Measurements from ENCODE around the gene YY1. TPM values are rescaled to one million over a fixed set of nuclear protein-coding genes. Genes with fewer than 3 reads are reported as not detected.
"Not testable (repeated sequence)": the region's sequence is repeated elsewhere in the genome, so short reads cannot be mapped to it uniquely, and the experiment has no call there.

YY1 gene
- total RNA-seq, 1 donor from 2014 or later = 89.0 TPM

DNA sequence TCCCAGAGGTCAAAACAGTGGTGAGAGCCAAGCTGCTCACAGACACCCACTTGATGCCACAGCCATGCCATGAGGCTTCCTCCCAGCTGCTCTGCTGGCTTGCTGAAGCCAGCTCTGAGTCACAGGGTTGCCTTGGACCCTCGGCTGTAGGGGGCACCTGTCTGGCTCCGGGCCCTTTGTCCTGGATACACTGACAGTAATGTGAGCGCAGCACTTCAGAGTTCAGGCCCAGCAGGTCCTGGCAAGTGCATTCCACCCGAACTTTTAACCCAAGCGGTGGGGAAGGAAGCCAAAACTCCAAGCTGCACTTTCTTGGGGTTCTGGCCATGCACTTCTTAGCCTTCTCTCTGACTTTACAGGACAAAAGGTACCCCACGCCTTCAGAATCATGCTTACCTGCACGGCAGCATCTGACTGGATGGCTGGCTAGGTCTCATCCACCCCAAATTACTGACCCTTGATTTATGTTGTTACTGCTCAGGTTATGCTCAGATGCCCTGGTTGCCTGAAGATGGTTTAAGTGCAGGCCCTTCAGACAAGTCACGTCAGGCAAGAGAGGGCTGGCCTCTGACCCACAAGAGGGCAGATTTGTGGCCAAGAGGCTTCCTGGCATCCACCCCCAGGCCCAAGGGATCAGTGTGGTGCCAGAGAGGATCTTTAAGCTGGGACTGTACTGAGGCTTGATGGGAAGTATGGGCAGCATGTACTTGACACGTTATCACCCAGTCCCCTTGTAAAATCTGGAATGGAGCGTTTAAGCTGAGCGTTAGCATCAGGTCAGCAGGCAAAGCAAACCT, 42.5 kb downstream of the YY1 start:
- DNase-seq (ENCODE audit: low spot score in 2 of 2, unreplicated experiment in 2 of 2) = no peak
- Mint-ChIP-seq H3K27me3 (ENCODE audit: low read depth) (no peaks in the 10 kb centered on the region), H3K36me3 (no peaks in the 10 kb centered on the region), H3K9me3 (no peaks in the 10 kb centered on the region), H3K4me3 (no peak overlapping the region), H3K4me1 (peaks cover 8% of the 10 kb centered on the region), H3K27ac (peak overlapping the region; percentile 18)
- no peak for TF ChIP-seq CTCF (IDR thresholded peaks at IDR 0.05; ENCODE audit: unreplicated experiment)

DNA sequence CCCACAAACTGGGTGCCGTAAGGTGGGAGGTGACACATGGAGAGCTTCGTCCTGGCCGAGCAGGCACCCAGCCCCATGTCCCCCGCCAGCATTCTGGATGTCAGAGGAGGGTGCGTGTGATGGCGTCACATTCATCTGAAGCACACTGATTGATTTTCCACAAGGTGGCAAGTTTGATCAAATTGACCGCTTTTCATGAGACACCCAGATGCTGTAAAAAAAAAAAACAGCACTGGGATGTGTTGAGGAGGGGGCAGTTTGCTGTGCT, 43.1 kb downstream of the YY1 start:
- no peak overlapping the region for H3K4me3 Mint-ChIP-seq
- DNase-seq (ENCODE audit: low spot score in 2 of 2, unreplicated experiment in 2 of 2) = no peak
- no peaks in the 10 kb centered on the region for H3K36me3 Mint-ChIP-seq
- no peaks in the 10 kb centered on the region for H3K27me3 Mint-ChIP-seq (ENCODE audit: low read depth)
- peaks cover 8% of the 10 kb centered on the region for H3K4me1 Mint-ChIP-seq
- no peaks in the 10 kb centered on the region for H3K9me3 Mint-ChIP-seq
- no peak for TF ChIP-seq CTCF (IDR thresholded peaks at IDR 0.05; ENCODE audit: unreplicated experiment)
- H3K27ac Mint-ChIP-seq = peak overlapping the region; percentile 34

- no peak for TF ChIP-seq CTCF (IDR thresholded peaks at IDR 0.05; ENCODE audit: unreplicated experiment)
- peaks cover 8% of the 10 kb centered on the region for H3K4me1 Mint-ChIP-seq
- H3K9me3 Mint-ChIP-seq = no peaks in the 10 kb centered on the region
- no peak for DNase-seq (ENCODE audit: low spot score in 2 of 2, unreplicated experiment in 2 of 2)
- H3K4me3 Mint-ChIP-seq = no peak overlapping the region
- H3K36me3 Mint-ChIP-seq = no peaks in the 10 kb centered on the region
- peak overlapping the region; percentile 71 for H3K27ac Mint-ChIP-seq
- H3K27me3 Mint-ChIP-seq (ENCODE audit: low read depth) = no peaks in the 10 kb centered on the region
These were observed 43.9 kb downstream of the YY1 start for GRCh38 chr14:100282766-100283419.

DNA sequence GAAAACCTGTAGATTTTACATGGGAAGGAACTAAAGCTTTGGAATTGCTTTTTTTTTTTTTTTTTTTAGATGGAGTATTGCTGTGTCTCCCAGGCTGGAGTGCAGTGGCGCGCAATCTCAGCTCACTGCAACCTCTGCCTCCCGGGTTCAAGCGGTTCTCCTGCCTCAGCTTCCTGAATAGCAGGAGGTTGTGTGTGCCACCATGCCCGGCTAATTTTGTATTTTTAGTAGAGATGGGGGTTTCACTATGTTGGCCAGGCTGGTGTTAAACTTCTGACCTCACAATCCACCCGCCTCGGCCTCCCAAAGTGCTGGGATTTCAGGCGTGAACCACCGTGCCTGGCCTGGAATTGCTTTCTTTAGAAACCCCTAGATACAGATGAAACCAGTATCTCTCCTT, 44.5 kb downstream of the YY1 start:
- DNase-seq (ENCODE audit: low spot score in 2 of 2, unreplicated experiment in 2 of 2); H3K36me3 Mint-ChIP-seq; H3K9me3 Mint-ChIP-seq; H3K4me3 Mint-ChIP-seq; H3K4me1 Mint-ChIP-seq; H3K27me3 Mint-ChIP-seq (ENCODE audit: low read depth): not testable (repeated sequence)
- H3K27ac Mint-ChIP-seq = peak overlapping the region; percentile 71

DNA sequence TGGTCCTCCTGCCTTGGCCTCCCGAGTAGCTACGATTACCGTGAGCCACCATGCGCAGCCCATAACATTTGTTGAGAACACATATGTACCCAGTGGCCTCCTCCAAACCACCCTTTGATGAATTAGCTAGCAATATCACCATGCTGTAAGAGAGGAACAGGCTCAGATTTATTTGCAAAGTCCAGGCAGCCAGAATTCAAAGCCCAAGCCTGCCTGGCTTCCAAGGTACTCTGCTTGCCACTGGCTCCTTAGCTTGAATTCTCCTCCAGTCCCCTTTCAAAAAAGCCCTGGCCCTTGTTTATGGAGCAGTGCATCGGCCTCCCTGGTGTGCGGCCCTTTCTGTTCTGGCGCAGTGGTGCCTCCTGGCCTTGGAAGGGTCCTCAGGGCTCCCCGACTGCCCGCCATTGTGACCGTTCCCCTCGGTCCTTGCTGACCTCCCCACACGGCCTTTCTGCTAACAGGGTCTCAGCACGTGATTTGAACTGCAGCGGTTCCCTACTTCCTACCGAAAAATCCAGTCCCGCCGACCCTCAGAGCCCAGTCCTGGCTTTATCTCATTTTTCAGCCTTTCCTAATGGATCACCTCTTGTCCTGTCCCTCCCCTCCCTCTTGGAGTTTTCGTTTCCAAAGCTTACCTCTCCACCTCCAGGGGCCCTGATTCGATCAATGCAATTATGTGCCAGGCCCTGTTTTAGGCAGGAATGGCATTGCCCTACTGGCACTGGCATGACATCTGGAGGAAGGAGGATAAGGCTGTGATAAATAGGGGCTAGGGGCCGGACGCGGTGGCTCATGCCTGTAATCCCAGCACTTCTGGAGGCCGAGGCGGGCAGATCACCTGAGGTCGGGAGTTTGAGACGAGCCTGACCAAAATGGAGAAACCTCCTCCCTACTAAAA, 45.3 kb downstream of the YY1 start:
- H3K27ac Mint-ChIP-seq = peak overlapping the region; percentile 69
- TF ChIP-seq CTCF (IDR thresholded peaks at IDR 0.05; ENCODE audit: unreplicated experiment) = no peak
- peaks cover 8% of the 10 kb centered on the region for H3K4me1 Mint-ChIP-seq
- H3K27me3 Mint-ChIP-seq (ENCODE audit: low read depth) = no peaks in the 10 kb centered on the region
- DNase-seq (ENCODE audit: low spot score in 2 of 2, unreplicated experiment in 2 of 2) = no peak
- H3K9me3 Mint-ChIP-seq = no peaks in the 10 kb centered on the region
- H3K36me3 Mint-ChIP-seq = no peaks in the 10 kb centered on the region
- H3K4me3 Mint-ChIP-seq = peak overlapping the region; percentile 64

Data from mesothelial cell of epicardium (in vitro differentiated cells).